ENCODE measurements around the gene DPP8. TPM values are rescaled to one million over a fixed set of nuclear protein-coding genes. Genes with fewer than 3 reads are reported as not detected.

The DPP8 gene
- total RNA-seq, 2 experiments from 2014 or later: 27.7 to 32.6 TPM

DNA sequence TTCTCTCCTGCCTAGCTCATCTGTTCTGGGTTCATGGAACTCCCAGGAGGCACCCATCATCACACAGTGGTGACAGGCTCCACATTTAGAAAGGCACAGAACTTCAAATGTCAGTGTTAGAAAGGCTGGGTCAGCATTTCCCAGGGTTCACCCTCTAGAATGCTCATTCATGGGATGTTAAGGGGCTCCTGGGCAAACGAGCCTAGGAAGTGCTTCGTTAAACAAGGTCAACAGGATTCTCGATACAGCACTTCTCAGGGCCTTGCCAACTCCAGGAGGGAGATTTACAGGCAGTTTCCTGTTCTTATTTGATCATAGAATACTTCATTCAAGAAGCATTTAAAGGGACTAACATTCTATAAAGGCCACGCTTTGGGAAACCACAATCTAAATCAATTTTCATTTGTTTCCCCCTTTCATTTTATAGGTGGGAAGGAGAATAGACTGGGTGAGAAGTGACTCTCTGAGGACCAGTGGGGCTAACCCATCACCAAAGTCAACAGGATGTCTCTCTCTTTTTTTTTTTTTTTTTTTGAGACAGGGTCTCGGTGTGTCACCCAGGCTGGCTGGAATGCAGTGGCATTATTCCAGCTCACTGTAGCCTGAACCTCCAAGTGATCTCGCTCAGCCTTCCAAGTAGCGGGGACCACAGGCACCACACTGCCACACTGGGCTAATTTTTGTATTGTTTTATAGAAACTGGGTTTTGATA, 109.0 kb downstream of the DPP8 start:
- H3K4me3 Mint-ChIP-seq: no peak overlapping the region
- no peak for ATAC-seq
- H3K27me3 Mint-ChIP-seq: peaks cover 23% of the 10 kb centered on the region
- TF ChIP-seq CTCF (IDR thresholded peaks at IDR 0.05): no peak
- intact Hi-C loops (cut with micrococcal nuclease): no loop called here
- CTCF ChIA-PET: no interaction called here
- H3K9me3 Mint-ChIP-seq: no peaks in the 10 kb centered on the region
- DNase-seq: no peak
- no peak overlapping the region for H3K27ac Mint-ChIP-seq
- no peaks in the 10 kb centered on the region for H3K36me3 Mint-ChIP-seq (ENCODE audit: low read depth)
- POLR2A ChIA-PET: interaction anchor here (1.1 kb wide), 1 partner anchor 104 kb away, joined by 4 read pairs; the partner anchor contains the start of gene RNU5B-1
- H3K4me1 Mint-ChIP-seq (ENCODE audit: low read depth): peaks cover 6% of the 10 kb centered on the region

- no peak overlapping the region for H3K27ac Mint-ChIP-seq
- ChIA-PET CTCF (interaction anchor here (1.8 to 2.1 kb wide), 2 partner anchors 13 to 22 kb away, joined by 5 to 6 read pairs; no protein-coding TSS in a partner anchor), POLR2A (no interaction called here)
- no peak for DNase-seq
- TF ChIP-seq CTCF (IDR thresholded peaks at IDR 0.05): no peak
- no peaks in the 10 kb centered on the region for H3K9me3 Mint-ChIP-seq
- no peak overlapping the region for H3K4me3 Mint-ChIP-seq
- no peak for ATAC-seq
- intact Hi-C loops (cut with micrococcal nuclease): no loop called here
- no peaks in the 10 kb centered on the region for H3K36me3 Mint-ChIP-seq (ENCODE audit: low read depth)
- peaks cover 23% of the 10 kb centered on the region for H3K27me3 Mint-ChIP-seq
- H3K4me1 Mint-ChIP-seq (ENCODE audit: low read depth): peaks cover 6% of the 10 kb centered on the region
Observed at GRCh38 chr15:65406424-65407000, 111.0 kb downstream of the DPP8 start.

- ChIA-PET POLR2A (interaction anchor here (0.9 kb wide), 1 partner anchor 11 kb away, joined by 3 read pairs; no protein-coding TSS in a partner anchor), CTCF (interaction anchor here (1.1 to 2.1 kb wide), 3 partner anchors 7 to 21 kb away, joined by 3 to 6 read pairs (median 5); no protein-coding TSS in a partner anchor)
- no peak for TF ChIP-seq CTCF (IDR thresholded peaks at IDR 0.05)
- Mint-ChIP-seq H3K9me3 (no peaks in the 10 kb centered on the region), H3K36me3 (ENCODE audit: low read depth) (no peaks in the 10 kb centered on the region), H3K27ac (no peak overlapping the region), H3K4me3 (no peak overlapping the region), H3K27me3 (peaks cover 21% of the 10 kb centered on the region), H3K4me1 (ENCODE audit: low read depth) (peaks cover 6% of the 10 kb centered on the region)
- DNase-seq (no peak), ATAC-seq (no peak)
- intact Hi-C loops (cut with micrococcal nuclease): no loop called here
Observed at GRCh38 chr15:65405791-65406423, 111.6 kb downstream of the DPP8 start.

GRCh38 chr15:65404186-65404872, 113.2 kb downstream of the DPP8 start:
- Mint-ChIP-seq H3K27me3 (peaks cover 25% of the 10 kb centered on the region), H3K36me3 (ENCODE audit: low read depth) (no peaks in the 10 kb centered on the region), H3K4me3 (no peak overlapping the region), H3K9me3 (no peaks in the 10 kb centered on the region), H3K27ac (no peak overlapping the region), H3K4me1 (ENCODE audit: low read depth) (peaks cover 4% of the 10 kb centered on the region)
- ATAC-seq: no peak
- ChIA-PET CTCF (interaction anchor here (0.7 to 1.8 kb wide), 2 partner anchors 19 to 43 kb away, joined by 3 to 6 read pairs; no protein-coding TSS in a partner anchor), POLR2A (no interaction called here)
- no peak for DNase-seq
- intact Hi-C loops (cut with micrococcal nuclease): no loop called here
- no peak for TF ChIP-seq CTCF (IDR thresholded peaks at IDR 0.05)
